HepG2 (cell line): ENCODE data around the gene FAM234B. TPM values are rescaled to one million over a fixed set of nuclear protein-coding genes. Genes with fewer than 3 reads are reported as not detected.
A peak's percentile ranks its signal among the peaks of the same experiment; 100 is the strongest.

ENCODE experiments used
- AGO2 ChIP-seq: fragments of 200-400 bp; formaldehyde crosslinking; optimal IDR thresholded peaks from 2 replicates; pipeline ENCODE3; 2017; ENCODE audit warnings: mild to moderate bottlenecking, low read depth, low read length, moderate library complexity
- CSRNP1 ChIP-seq: sonication (generic); formaldehyde crosslinking; IDR thresholded peaks from 2 replicates; pipeline ENCODE4 v1.8.1; 2023; ENCODE audit warnings: mild to moderate bottlenecking, missing genetic modification reagents
- GMEB2 ChIP-seq: IDR thresholded peaks from 2 replicates; pipeline ENCODE4 v1.6.1; 2016; ENCODE audit warnings: missing biosample characterization, missing genetic modification reagents, low read depth
- NRL ChIP-seq: sonication (generic); formaldehyde crosslinking; IDR thresholded peaks from 2 replicates; pipeline ENCODE4 v1.5.0; 2020; ENCODE audit warnings: missing genetic modification reagents, mild to moderate bottlenecking, moderate library complexity, borderline replicate concordance
- POLR2AphosphoS2 ChIP-seq: IDR thresholded peaks from 2 replicates; pipeline ENCODE4 v1.6.1; 2011; ENCODE audit warnings: low read depth, low read length, improper control_type of control experiment
- REL ChIP-seq: sonication (generic); formaldehyde crosslinking; conservative IDR thresholded peaks from 2 replicates; pipeline ENCODE4 v1.8.0; 2022; ENCODE audit warnings: mild to moderate bottlenecking, missing genetic modification reagents, moderate library complexity
- TCF7 ChIP-seq: sonication (generic); IDR thresholded peaks from 2 replicates; pipeline ENCODE4 v1.6.1; 2016; ENCODE audit warnings: antibody characterized with exemption, low read depth
- ZFP36L1 ChIP-seq: sonication (generic); formaldehyde crosslinking; IDR thresholded peaks from 2 replicates; pipeline ENCODE4 v1.8.0; 2022; ENCODE audit warnings: mild to moderate bottlenecking, missing genetic modification reagents, moderate library complexity
- ZFP37 ChIP-seq: sonication (generic); formaldehyde crosslinking; IDR thresholded peaks from 2 replicates; pipeline ENCODE4 v1.4.0; 2020; ENCODE audit warnings: missing genetic modification reagents, borderline replicate concordance
- ZNF143 ChIP-seq: sonication (generic); formaldehyde crosslinking; IDR thresholded peaks from 2 replicates; pipeline ENCODE4 v1.4.0; 2020; ENCODE audit warnings: missing genetic modification reagents
- ZNF558 ChIP-seq: sonication (generic); formaldehyde crosslinking; IDR thresholded peaks from 2 replicates; pipeline ENCODE4 v1.9.0; 2022; ENCODE audit warnings: mild to moderate bottlenecking, missing genetic modification reagents, borderline replicate concordance
- ZNF580 ChIP-seq: IDR thresholded peaks from 2 replicates; pipeline ENCODE4 v1.6.1; 2016; ENCODE audit warnings: low read depth, borderline replicate concordance
- polyA plus RNA-seq, 8 experiments: library from polyadenylated mRNA; depleted of rRNA in 3 of 8; stranded (reverse) in 7 of 8; unstranded in 1 of 8; fragments of >200 nt; fragmentation: Illumina TruSeq in 4 of 8; extraction: Trizol in 4 of 8; gene quantifications; 2 replicates each; pipeline versions ENCODE4 v1.2.1 to v1.2.3, GENCODE V29; 2011 to 2016; ENCODE audit warnings: low read depth in 4 of 8, missing spikeins in 1 of 8, mixed read lengths in 1 of 8; ENCODE audit not compliant: insufficient read depth in 1 of 8
- total RNA-seq, 5 experiments: library from RNA; depleted of rRNA; stranded (reverse); fragments of >200 nt; fragmentation: Illumina TruSeq; extraction: Trizol; gene quantifications; 2 replicates each; pipeline ENCODE4 v1.2.3, GENCODE V29; 2016; ENCODE audit warnings: low read depth in 1 of 5
- TF ChIP-seq, protein P1 (sequence below): sonication (generic); formaldehyde crosslinking; IDR thresholded peaks from 2 replicates; pipeline ENCODE4 v1.5.1; 2020; ENCODE audit warnings: mild to moderate bottlenecking, missing genetic modification reagents, borderline replicate concordance
- TF ChIP-seq, protein P2 (sequence below): sonication (generic); formaldehyde crosslinking; IDR thresholded peaks from 2 replicates; pipeline ENCODE4 v1.4.0; 2020; ENCODE audit warnings: missing genetic modification reagents, borderline replicate concordance
- TF ChIP-seq, protein P3 (sequence below): IDR thresholded peaks from 2 replicates; pipeline ENCODE4 v1.6.1; 2016; ENCODE audit warnings: missing genetic modification reagents, missing compliant biosample characterization

FAM234B gene
- total and polyA plus RNA-seq, 2 of the 13 experiments (the other 11 are each of a cell fraction or from before 2014, with no cell fraction given): 7.8 to 13.8 TPM

DNA sequence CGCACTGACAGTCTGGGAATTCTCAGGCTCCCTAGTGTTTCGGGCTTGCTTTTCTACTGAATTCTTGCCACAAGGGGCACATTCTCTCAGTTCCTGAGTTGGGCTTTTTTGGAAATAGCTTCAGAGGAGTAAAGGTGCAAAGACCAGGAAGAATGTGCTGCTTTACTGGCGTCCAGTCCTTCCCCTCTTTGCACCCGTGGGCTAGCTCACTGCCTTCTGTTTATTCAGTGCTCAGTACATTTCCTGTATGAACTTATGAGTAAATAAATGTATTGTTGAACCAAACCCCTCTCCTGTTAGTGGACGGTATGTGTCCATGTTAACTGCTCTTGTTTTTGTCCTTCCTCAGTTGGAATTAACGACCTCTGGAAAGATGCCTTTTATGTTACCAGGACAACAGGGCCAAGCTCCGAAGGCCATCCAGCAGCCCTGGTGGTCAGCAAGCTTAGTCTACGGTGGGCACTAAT lies 35.3 kb downstream of the FAM234B start (continued):
- TF ChIP-seq, protein P1, sequence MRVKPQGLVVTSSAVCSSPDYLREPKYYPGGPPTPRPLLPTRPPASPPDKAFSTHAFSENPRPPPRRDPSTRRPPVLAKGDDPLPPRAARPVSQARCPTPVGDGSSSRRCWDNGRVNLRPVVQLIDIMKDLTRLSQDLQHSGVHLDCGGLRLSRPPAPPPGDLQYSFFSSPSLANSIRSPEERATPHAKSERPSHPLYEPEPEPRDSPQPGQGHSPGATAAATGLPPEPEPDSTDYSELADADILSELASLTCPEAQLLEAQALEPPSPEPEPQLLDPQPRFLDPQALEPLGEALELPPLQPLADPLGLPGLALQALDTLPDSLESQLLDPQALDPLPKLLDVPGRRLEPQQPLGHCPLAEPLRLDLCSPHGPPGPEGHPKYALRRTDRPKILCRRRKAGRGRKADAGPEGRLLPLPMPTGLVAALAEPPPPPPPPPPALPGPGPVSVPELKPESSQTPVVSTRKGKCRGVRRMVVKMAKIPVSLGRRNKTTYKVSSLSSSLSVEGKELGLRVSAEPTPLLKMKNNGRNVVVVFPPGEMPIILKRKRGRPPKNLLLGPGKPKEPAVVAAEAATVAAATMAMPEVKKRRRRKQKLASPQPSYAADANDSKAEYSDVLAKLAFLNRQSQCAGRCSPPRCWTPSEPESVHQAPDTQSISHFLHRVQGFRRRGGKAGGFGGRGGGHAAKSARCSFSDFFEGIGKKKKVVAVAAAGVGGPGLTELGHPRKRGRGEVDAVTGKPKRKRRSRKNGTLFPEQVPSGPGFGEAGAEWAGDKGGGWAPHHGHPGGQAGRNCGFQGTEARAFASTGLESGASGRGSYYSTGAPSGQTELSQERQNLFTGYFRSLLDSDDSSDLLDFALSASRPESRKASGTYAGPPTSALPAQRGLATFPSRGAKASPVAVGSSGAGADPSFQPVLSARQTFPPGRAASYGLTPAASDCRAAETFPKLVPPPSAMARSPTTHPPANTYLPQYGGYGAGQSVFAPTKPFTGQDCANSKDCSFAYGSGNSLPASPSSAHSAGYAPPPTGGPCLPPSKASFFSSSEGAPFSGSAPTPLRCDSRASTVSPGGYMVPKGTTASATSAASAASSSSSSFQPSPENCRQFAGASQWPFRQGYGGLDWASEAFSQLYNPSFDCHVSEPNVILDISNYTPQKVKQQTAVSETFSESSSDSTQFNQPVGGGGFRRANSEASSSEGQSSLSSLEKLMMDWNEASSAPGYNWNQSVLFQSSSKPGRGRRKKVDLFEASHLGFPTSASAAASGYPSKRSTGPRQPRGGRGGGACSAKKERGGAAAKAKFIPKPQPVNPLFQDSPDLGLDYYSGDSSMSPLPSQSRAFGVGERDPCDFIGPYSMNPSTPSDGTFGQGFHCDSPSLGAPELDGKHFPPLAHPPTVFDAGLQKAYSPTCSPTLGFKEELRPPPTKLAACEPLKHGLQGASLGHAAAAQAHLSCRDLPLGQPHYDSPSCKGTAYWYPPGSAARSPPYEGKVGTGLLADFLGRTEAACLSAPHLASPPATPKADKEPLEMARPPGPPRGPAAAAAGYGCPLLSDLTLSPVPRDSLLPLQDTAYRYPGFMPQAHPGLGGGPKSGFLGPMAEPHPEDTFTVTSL (CRISPR knock-in tag): peak; percentile 88; the same call in 1 of the 2 replicates
- TF ChIP-seq ZNF558 (CRISPR knock-in tag) (no peak), POLR2AphosphoS2 (no peak), CSRNP1 (CRISPR knock-in tag) (peak; percentile 49; the same call in 1 of the 2 replicates), GMEB2 (CRISPR knock-in tag) (no peak), AGO2 (no peak), ZFP36L1 (CRISPR knock-in tag) (no peak), REL (no peak), NRL (CRISPR knock-in tag) (no peak), ZFP37 (CRISPR knock-in tag) (no peak), TCF7 (0 out of 2 replicates have a peak, but pooled peaks have one; percentile 8), ZNF580 (no peak), ZNF143 (no peak)
- TF ChIP-seq, protein P2, sequence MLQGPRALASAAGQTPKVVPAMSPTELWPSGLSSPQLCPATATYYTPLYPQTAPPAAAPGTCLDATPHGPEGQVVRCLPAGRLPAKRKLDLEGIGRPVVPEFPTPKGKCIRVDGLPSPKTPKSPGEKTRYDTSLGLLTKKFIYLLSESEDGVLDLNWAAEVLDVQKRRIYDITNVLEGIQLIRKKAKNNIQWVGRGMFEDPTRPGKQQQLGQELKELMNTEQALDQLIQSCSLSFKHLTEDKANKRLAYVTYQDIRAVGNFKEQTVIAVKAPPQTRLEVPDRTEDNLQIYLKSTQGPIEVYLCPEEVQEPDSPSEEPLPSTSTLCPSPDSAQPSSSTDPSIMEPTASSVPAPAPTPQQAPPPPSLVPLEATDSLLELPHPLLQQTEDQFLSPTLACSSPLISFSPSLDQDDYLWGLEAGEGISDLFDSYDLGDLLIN: no peak
- TF ChIP-seq, protein P3, sequence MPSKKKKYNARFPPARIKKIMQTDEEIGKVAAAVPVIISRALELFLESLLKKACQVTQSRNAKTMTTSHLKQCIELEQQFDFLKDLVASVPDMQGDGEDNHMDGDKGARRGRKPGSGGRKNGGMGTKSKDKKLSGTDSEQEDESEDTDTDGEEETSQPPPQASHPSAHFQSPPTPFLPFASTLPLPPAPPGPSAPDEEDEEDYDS (CRISPR knock-in tag): 0 out of 2 replicates have a peak, but pooled peaks have one; percentile 39
